HG02678 (cell line): ENCODE data around the gene STYXL2.

ENCODE experiments used
- ATAC-seq: cut with Tn5 transposase; IDR thresholded peaks from one replicate; pipeline ENCODE4 v1.9.1; 2021; ENCODE audit warnings: mild to moderate bottlenecking, moderate library complexity; ENCODE audit not compliant: unreplicated experiment

STYXL2 gene

GRCh38 chr1:167130829-167131510 is 37.1 kb downstream of the STYXL2 start:
- ATAC-seq, result no peak

- no peak for ATAC-seq
These were observed 38.6 kb downstream of the STYXL2 start for GRCh38 chr1:167132301-167133010.

GRCh38 chr1:167135281-167135840 is 41.5 kb downstream of the STYXL2 start:
- no peak for ATAC-seq

- no peak for ATAC-seq
These were observed 42.3 kb downstream of the STYXL2 start for GRCh38 chr1:167136191-167136614.

- ATAC-seq, result no peak
These were observed 42.9 kb downstream of the STYXL2 start for GRCh38 chr1:167136806-167137205.

GRCh38 chr1:167137332-167137781 is 43.5 kb downstream of the STYXL2 start:
- ATAC-seq, result no peak

GRCh38 chr1:167137793-167138510 is 44.1 kb downstream of the STYXL2 start:
- no peak for ATAC-seq

GRCh38 chr1:167138703-167139102 is 44.8 kb downstream of the STYXL2 start:
- no peak for ATAC-seq

- no peak for ATAC-seq
These were observed 48.1 kb downstream of the STYXL2 start for GRCh38 chr1:167141963-167142362.
